ENCODE data around the gene PCDHGB3.

GRCh38 chr5:141371572-141372475 is 1.8 kb downstream of the PCDHGB3 start:
- no peak for TF ChIP-seq POLR2A (IDR thresholded peaks at IDR 0.05)
- no peak for TF ChIP-seq CTCF (IDR thresholded peaks at IDR 0.05)

Measured in thyroid gland (tissue), 4 donors.